HPDE6-E6E7 (cell line): ENCODE measurements around the gene PPM1E.
"Not testable (repeated sequence)": the region's sequence is repeated elsewhere in the genome, so short reads cannot be mapped to it uniquely, and the experiment has no call there.

Source experiments
- DNase-seq: peaks from one replicate; pipeline ENCODE4 v3.0.0; 2011; ENCODE audit warnings: missing footprints; ENCODE audit errors: extremely low spot score

The PPM1E gene

GRCh38 chr17:58779446-58779845, 23.8 kb downstream of the PPM1E start:
- DNase-seq: no peak

- no peak for DNase-seq
Measured at GRCh38 chr17:58783380-58783779, 27.7 kb downstream of the PPM1E start.

DNA sequence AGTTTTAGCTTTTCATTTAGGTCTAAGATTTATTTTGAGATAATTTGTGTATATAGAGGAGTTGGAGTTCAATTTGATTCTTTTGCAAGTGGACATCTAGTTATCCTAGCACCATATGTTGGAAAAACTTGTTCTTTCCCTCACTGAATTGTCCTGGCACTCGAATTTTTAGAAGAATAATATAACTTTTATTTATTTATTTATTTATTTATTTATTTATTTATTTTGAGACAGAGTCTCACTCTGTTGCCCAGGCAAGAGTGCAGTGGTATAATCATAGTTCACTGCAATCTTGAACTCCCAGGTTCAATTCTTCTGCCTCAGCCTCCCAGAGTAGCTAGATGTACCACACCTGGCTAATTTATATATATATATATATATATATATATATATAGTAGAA, 29.4 kb downstream of the PPM1E start:
- DNase-seq: no peak

DNA sequence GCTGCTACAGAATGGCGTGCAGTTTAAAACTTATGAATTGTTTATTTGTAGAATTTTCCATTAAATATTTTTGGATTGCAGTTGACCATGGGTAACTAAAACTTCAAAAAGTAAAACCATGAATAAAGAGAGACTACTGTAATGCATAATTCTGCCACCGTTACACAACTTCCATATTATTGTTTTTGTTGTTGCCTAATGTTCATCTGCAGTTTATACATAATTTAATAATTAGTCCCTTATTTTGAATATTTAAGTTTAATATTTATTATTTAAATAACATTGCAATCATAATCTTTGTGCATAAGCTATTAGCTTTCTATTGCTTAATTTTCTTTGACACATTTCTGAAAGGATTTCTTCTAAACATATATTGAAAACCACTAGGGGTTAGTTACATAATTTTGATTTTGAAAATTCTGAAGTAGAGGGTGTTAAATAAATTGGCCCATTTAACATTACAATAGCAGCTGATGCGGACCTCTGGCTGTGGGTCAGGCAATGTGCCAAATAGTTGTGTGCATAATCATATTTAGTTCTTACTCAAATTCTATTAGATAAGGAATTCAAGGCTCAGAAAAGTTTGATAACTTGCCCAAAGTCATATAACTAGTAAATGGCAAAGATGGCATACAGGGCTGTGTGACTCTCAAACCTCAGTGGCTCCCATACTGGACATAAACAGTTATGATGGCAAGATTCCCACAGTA, 31.1 kb downstream of the PPM1E start:
- peak; percentile 2 for DNase-seq

- DNase-seq: no peak
Measured at GRCh38 chr17:58788199-58788598, 32.5 kb downstream of the PPM1E start.

DNA sequence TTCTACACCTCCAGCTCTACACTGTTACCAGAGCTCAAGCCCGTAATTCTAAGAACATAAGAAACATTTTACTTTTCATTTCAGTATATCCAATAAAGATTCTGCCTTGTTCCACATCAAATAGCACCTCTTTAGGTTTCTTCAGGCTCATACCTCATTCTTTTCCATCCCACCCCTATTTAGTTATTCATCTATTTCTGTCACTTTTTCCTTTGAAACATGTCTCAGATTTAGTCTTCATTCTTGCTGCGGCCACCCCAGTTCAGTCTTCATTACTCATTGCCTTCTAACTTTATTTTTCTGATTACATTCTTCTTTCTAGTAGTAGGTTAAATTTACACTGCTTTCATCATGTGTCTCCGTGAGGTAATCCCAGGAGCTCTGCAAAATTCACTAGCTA, 33.5 kb downstream of the PPM1E start:
- no peak for DNase-seq

GRCh38 chr17:58789831-58790230, 34.2 kb downstream of the PPM1E start:
- no peak for DNase-seq

DNA sequence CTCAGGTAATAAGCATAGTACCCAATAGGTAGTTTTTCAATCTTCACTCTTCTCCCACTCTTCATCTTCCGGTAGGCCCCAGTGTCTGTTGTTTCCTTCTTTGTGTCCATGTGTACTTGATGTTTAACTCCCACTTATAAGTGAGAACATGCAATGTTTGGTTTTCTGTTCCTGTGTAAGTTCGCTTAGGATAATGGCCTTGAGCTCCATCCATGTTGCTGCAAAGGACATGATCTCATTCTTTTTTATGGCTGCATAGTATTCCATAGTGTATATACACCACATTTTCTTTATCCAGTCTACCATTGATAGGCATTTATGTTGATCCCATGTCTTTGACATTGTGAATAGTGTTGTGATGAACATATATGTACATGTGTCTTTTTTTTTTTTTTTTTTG, 38.9 kb downstream of the PPM1E start:
- DNase-seq: not testable (repeated sequence)

GRCh38 chr17:58802188-58802587, 46.5 kb downstream of the PPM1E start:
- DNase-seq: no peak

GRCh38 chr17:58806046-58806445, 50.4 kb downstream of the PPM1E start:
- no peak for DNase-seq

DNA sequence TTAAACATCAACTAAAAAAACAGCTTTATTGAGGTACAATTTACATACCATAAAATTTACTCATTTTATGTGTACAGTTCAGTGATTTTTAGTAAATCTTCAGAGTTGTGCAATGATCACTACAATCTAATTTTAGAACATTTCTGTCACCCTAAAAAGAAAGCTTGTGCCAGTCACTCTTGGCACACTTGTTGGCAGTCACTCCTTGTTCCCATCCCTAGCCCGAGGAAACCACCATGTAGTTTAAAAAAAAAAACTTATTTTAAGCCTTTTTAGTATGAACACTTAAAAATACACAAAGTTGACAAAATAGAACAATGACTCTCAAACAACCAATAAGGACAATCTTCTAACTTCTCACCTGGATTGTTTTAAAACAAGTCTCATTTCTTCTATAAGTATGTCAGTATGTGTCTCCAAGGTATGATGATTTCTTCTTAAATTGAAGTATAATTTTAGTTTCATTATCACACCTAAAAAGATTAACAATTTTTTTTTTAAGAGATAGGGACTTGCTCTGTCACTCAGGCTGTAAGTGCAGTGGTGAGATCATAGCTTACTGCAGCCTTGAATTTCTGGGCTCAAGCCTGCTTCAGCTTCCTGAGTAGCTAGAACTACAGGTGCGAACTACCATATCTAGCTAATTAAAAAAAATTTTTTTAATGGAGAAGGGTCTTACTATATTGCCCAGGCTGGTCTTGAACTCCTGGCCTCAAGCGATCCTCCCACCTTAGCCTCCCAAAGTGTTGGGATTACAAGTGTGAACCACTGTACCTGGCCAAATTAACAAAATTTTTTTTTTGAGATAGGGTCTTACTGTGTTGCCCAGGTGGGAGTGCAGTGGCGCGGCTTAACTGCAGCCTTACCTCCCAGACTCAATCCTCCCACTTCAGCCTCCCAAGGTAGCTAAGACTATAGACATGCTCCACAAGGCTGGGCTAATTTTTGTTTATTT, 53.2 kb downstream of the PPM1E start:
- DNase-seq: no peak

- no peak for DNase-seq
Measured at GRCh38 chr17:58809564-58809936, 53.9 kb downstream of the PPM1E start.

DNA sequence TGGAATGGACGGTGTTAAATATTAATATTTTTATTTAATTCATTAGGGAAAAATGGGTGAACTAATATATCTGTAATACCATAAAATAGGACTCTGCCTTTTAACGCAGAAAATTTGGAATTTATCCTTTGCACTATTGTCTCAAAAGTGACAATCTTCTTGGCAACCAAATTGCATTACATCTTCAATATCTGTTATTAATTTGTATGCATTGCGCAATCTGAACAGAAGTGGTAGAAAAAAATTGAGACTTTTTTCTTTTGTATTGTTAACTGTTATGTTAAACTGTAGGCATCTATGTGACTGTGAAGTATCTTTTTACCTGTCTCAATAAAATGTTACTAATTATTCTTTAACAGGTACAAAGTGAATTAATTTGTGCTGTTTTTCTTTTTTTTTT, 55.6 kb downstream of the PPM1E start:
- no peak for DNase-seq

GRCh38 chr17:58813712-58814111, 58.1 kb downstream of the PPM1E start:
- no peak for DNase-seq

DNA sequence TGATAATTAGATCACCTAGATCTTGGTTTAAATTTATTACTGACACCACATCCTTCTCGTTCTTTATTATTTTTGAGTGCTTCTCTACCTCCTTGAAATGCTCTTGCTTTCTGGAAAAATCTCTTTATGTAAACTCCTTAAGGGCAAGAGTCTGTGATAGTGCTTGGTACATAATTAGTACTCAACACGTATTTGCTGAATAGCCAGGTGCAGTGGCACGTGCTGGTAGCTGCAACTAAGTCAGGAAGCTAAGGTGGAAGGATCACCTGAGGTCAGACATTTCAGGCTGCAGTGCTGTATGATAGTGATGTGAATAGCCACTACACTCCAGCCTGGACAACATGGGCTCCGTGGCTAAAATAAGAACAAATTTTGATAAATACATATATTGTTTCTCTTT, 63.0 kb downstream of the PPM1E start:
- DNase-seq: no peak

GRCh38 chr17:58822148-58823050, 66.7 kb downstream of the PPM1E start:
- DNase-seq: no peak

DNA sequence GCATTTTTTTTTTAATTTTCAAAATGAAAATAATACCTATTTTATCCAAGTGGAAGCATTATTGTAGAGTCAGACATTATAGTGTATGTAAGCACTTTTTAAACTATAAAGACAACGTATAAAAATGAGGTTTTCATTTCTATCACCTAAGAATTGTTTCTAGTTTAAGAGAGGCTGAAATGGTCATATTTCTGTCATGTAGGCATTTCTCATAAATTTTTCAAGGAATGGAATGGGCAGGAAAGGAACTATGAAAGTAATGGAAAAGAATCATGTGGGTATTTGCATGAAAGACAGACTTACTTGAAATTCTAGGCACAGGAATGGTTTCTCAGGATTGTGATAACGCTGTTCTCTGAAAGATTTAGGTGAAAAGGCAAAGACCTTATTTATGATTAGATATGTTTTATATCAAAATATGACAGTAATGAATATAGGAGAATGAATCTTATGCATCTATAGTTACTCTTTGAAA, 67.4 kb downstream of the PPM1E start:
- no peak for DNase-seq

DNA sequence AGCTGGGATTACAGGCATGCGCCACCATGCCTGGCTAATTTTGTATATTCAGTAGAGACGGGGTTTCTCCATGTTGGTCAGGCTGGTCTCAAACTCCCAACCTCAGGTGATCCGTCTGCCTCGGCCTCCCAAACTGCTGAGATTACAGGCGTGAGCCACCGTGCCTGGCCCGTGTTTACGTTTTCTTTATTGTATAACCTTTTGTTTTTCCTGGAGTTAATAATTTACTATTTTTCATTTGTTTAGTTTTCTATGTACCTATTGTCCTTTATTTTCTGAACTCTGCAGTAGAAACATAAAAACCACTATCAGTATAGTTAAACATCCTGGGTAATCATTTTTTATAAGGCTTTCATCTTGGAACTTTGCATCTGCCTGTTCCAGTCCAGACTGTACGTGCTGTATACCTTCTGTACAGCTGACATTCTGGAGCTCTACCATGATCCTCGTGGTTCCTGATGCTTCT, 73.6 kb downstream of the PPM1E start:
- DNase-seq: no peak

DNA sequence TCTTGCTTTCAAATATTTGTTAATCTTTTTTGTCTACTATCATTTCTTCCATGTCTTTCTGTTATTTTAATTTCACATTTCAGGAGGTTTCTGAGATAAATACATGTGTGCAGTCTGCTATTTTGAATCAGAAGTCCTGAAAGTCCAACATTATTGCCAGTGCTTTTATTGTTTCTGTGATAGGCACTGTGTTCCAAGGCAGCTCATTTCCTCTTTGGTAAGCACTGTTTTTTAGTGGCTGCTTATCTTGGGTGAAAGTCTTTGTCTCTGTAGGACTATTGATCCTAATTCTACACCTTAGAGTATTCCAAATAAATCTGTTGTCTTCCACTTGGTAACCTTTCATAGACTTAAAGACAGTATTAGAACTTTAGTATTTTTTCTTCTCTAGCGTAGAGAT, 76.1 kb downstream of the PPM1E start:
- no peak for DNase-seq

DNA sequence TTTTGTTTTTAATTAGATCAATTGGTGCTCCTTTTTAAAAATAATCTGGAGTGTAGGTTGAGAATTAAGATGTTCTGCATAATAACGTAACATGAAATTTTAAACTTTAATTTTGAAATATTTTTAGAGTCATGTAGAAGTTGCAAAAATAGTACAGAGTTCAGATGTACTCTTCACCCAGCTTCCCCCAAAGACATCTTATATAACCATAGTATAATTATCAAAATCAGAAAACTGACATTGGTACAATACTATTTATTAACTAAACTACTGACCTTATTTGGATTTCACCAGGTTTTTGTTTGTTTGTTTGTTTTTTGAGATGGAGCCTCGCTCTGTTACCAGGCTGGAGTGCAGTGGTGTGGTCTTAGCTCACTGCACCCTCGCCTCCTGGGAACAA, 76.9 kb downstream of the PPM1E start:
- DNase-seq: no peak

- no peak for DNase-seq
Measured at GRCh38 chr17:58837699-58838098, 82.0 kb downstream of the PPM1E start.
